Fibroblast of upper back skin (primary cell): ENCODE measurements around the gene USP20.

Experiments
- DNase-seq: peaks from one replicate; pipeline ENCODE4 v3.0.0-alpha.2; 2013

Gene USP20

GRCh38 chr9:129875687-129876395 is 40.6 kb downstream of the USP20 start:
- DNase-seq, result no peak

- no peak for DNase-seq
Measured at GRCh38 chr9:129876815-129877214, 41.6 kb downstream of the USP20 start.

GRCh38 chr9:129878291-129878690 is 43.0 kb downstream of the USP20 start:
- DNase-seq, result no peak

GRCh38 chr9:129879103-129879699 is 43.9 kb downstream of the USP20 start:
- DNase-seq, result no peak

GRCh38 chr9:129879991-129880653 is 44.9 kb downstream of the USP20 start:
- no peak for DNase-seq

- peak; percentile 92 for DNase-seq
Measured at GRCh38 chr9:129880654-129881546, 45.6 kb downstream of the USP20 start.

GRCh38 chr9:129881547-129882324 is 46.5 kb downstream of the USP20 start:
- no peak for DNase-seq

GRCh38 chr9:129884220-129885017 is 49.2 kb downstream of the USP20 start:
- peak; percentile 79 for DNase-seq

- no peak for DNase-seq
Measured at GRCh38 chr9:129885018-129885669, 49.9 kb downstream of the USP20 start.

- peak; percentile 90 for DNase-seq
Measured at GRCh38 chr9:129885670-129886106, 50.4 kb downstream of the USP20 start.

- DNase-seq, result no peak
Measured at GRCh38 chr9:129886226-129887174, 51.2 kb downstream of the USP20 start.

GRCh38 chr9:129887334-129888292 is 52.4 kb downstream of the USP20 start:
- DNase-seq, result peak; percentile 52

GRCh38 chr9:129888293-129889121 is 53.2 kb downstream of the USP20 start:
- no peak for DNase-seq

GRCh38 chr9:129889122-129889940 is 54.1 kb downstream of the USP20 start:
- DNase-seq, result no peak

- DNase-seq, result no peak
Measured at GRCh38 chr9:129889941-129890717, 54.9 kb downstream of the USP20 start.
